ENCODE data around the gene CES2.
"Not testable (repeated sequence)": the region's sequence is repeated elsewhere in the genome, so short reads cannot be mapped to it uniquely, and the experiment has no call there.

Gene CES2

GRCh38 chr16:66979011-66979717, 43.8 kb downstream of the CES2 start:
- no peak for DNase-seq (ENCODE audit: low spot score)

GRCh38 chr16:66983033-66983432, 47.7 kb downstream of the CES2 start:
- DNase-seq (ENCODE audit: low spot score) = no peak

- DNase-seq (ENCODE audit: low spot score) = no peak
Measured at GRCh38 chr16:66984892-66985311, 49.6 kb downstream of the CES2 start.

- no peak for DNase-seq (ENCODE audit: low spot score)
Measured at GRCh38 chr16:66986559-66986958, 51.2 kb downstream of the CES2 start.

GRCh38 chr16:66988197-66988788, 53.0 kb downstream of the CES2 start, which contains the start of gene CES4A:
Gene CES4A, plus strand, starts transcription at chr16:66988589. Its CDS starts 184 bp downstream, at chr16:66988773.
- no peak for DNase-seq (ENCODE audit: low spot score)

- no peak for DNase-seq (ENCODE audit: low spot score)
Measured at GRCh38 chr16:66991545-66992077, 56.3 kb downstream of the CES2 start.

GRCh38 chr16:66993558-66993957, 58.2 kb downstream of the CES2 start:
- DNase-seq (ENCODE audit: low spot score) = not testable (repeated sequence)

Measured in globus pallidus (tissue), 1 donor.